Lower lobe of right lung (tissue), 2 donors: ENCODE data around the gene TDRD10. TPM values are rescaled to one million over a fixed set of nuclear protein-coding genes. Genes with fewer than 3 reads are reported as not detected.

Experiments
- ATAC-seq, 2 donors: fragments of 200-7000 bp; cut with Tn5 transposase; one replicate each; pipeline ENCODE4 v1.9.1; 2020 to 2022; ENCODE audit warnings: mild to moderate bottlenecking in 2 of 2, moderate library complexity in 2 of 2
- DNase-seq: peaks from one replicate; pipeline ENCODE4 v3.0.0-alpha.2; 2020
- H3K27ac ChIP-seq: fragments of 200-600 bp; one replicate; pipeline ENCODE4 v1.8.0; 2022
- H3K27me3 ChIP-seq: fragments of 200-600 bp; one replicate; pipeline ENCODE4 v1.8.0; 2022; ENCODE audit warnings: low read depth
- H3K36me3 ChIP-seq: fragments of 200-600 bp; one replicate; pipeline ENCODE4 v1.8.0; 2022; ENCODE audit warnings: mild to moderate bottlenecking
- H3K4me1 ChIP-seq: fragments of 200-600 bp; one replicate; pipeline ENCODE4 v1.8.0; 2022
- H3K4me3 ChIP-seq: fragments of 200-600 bp; one replicate; pipeline ENCODE4 v1.8.0; 2022; ENCODE audit warnings: mild to moderate bottlenecking
- H3K9me3 ChIP-seq: fragments of 200-600 bp; one replicate; pipeline ENCODE4 v1.8.0; 2022
- CTCF ChIP-seq: fragments of 200-600 bp; IDR thresholded peaks from one replicate; pipeline ENCODE4 v1.8.0; 2022; ENCODE audit warnings: antibody characterized with exemption, mild to moderate bottlenecking
- intact Hi-C: fragments of 100-400 bp; cut with DNase I; formaldehyde crosslinking; loops from one replicate; pipeline ENCODE4 v1.11.0; 2022
- total RNA-seq: library from RNA; stranded (reverse); fragmentation: NEBNext Ultra II Directional; extraction: Animal tissue kit (Norgen Biotek cat#: 25700); gene quantifications from one replicate; pipeline ENCODE4 v1.2.1, GENCODE V29; 2021
- donor health status: DM: no; HTN: yes; CAD: no; lungs with severe emphysema.

Gene TDRD10
- total RNA-seq, 1 donor from 2014 or later = 20.2 TPM

- Histone ChIP-seq H3K4me3 (peak overlapping the region; percentile 98), H3K27me3 (no peaks in the 10 kb centered on the region), H3K36me3 (peaks cover 38% of the 10 kb centered on the region), H3K9me3 (no peaks in the 10 kb centered on the region), H3K4me1 (peaks cover 35% of the 10 kb centered on the region), H3K27ac (peak overlapping the region; percentile 91)
- no peak for TF ChIP-seq CTCF
- intact Hi-C loops = no loop called here
- no peak for DNase-seq
- ATAC-seq = no peak
These were observed 55.4 kb downstream of the TDRD10 start for GRCh38 chr1:154557248-154557938.

- DNase-seq (peak; percentile 82), ATAC-seq (peak in 1 of 2 donors; percentile 0)
- Histone ChIP-seq H3K4me1 (peaks cover 35% of the 10 kb centered on the region), H3K27me3 (no peaks in the 10 kb centered on the region), H3K36me3 (peaks cover 31% of the 10 kb centered on the region), H3K4me3 (peak within 1 kb of the TSS; percentile 98), H3K27ac (peak within 1 kb of the TSS; percentile 91), H3K9me3 (no peaks in the 10 kb centered on the region)
- intact Hi-C loops = no loop called here
- no peak for TF ChIP-seq CTCF
These were observed 56.1 kb downstream of the TDRD10 start, which contains the start of gene UBE2Q1 for GRCh38 chr1:154557939-154558719. UBE2Q1 (minus strand) TSS chr1:154558662; CDS start chr1:154558553, 109 bp downstream.

- peak; percentile 99 for DNase-seq
- Histone ChIP-seq H3K9me3 (no peaks in the 10 kb centered on the region), H3K36me3 (peaks cover 23% of the 10 kb centered on the region), H3K4me1 (peaks cover 29% of the 10 kb centered on the region), H3K27me3 (no peaks in the 10 kb centered on the region), H3K4me3 (peak overlapping the region; percentile 98), H3K27ac (peak overlapping the region; percentile 91)
- ATAC-seq = peak; percentile 97
- TF ChIP-seq CTCF = no peak
- intact Hi-C loops = no loop called here
These were observed 56.9 kb downstream of the TDRD10 start for GRCh38 chr1:154558720-154559465.

GRCh38 chr1:154559466-154560044 is 57.5 kb downstream of the TDRD10 start:
- peak overlapping the region; percentile 98 for H3K4me3 ChIP-seq
- ATAC-seq = peak; percentile 86 to 88
- peaks cover 16% of the 10 kb centered on the region for H3K36me3 ChIP-seq
- H3K27me3 ChIP-seq = no peaks in the 10 kb centered on the region
- H3K9me3 ChIP-seq = no peaks in the 10 kb centered on the region
- intact Hi-C loops = no loop called here
- peak; percentile 86 for DNase-seq
- peak; percentile 94 for TF ChIP-seq CTCF
- H3K27ac ChIP-seq = peak overlapping the region; percentile 91
- peaks cover 28% of the 10 kb centered on the region for H3K4me1 ChIP-seq

- DNase-seq = no peak
- H3K27ac ChIP-seq = no peak overlapping the region
- peaks cover 10% of the 10 kb centered on the region for H3K4me1 ChIP-seq
- H3K4me3 ChIP-seq = no peak overlapping the region
- no peaks in the 10 kb centered on the region for H3K9me3 ChIP-seq
- ATAC-seq = no peak
- H3K36me3 ChIP-seq = no peaks in the 10 kb centered on the region
- peaks cover 25% of the 10 kb centered on the region for H3K27me3 ChIP-seq
- intact Hi-C loops = no loop called here
- TF ChIP-seq CTCF = no peak
These were observed 63.9 kb downstream of the TDRD10 start for GRCh38 chr1:154565876-154566275.
